HFFc6 (cell line): Measurements from ENCODE around the gene RIT2. TPM values are rescaled to one million over a fixed set of nuclear protein-coding genes. Genes with fewer than 3 reads are reported as not detected.

Source experiments
- DNase-seq: peaks from one replicate; pipeline ENCODE4 v3.0.0-alpha.2; 2018
- H3K27ac Mint-ChIP-seq: 2 replicates; pipeline ENCODE4 v1.8.0; 2020; ENCODE audit warnings: mild to moderate bottlenecking, mixed read lengths
- H3K27me3 Mint-ChIP-seq: 2 replicates; pipeline ENCODE4 v1.8.0; 2021; ENCODE audit warnings: mild to moderate bottlenecking, moderate library complexity, mixed read lengths; ENCODE audit not compliant: insufficient read depth
- H3K36me3 Mint-ChIP-seq: 2 replicates; pipeline ENCODE4 v1.8.0; 2021; ENCODE audit warnings: low read depth, mixed read lengths
- H3K4me1 Mint-ChIP-seq: 2 replicates; pipeline ENCODE4 v1.8.0; 2020; ENCODE audit warnings: low read depth, mixed read lengths
- H3K4me3 Mint-ChIP-seq: 2 replicates; pipeline ENCODE4 v1.8.0; 2020; ENCODE audit warnings: mild to moderate bottlenecking, moderate library complexity, mixed read lengths
- H3K9me3 Mint-ChIP-seq: 2 replicates; pipeline ENCODE4 v1.8.0; 2020; ENCODE audit warnings: mild to moderate bottlenecking, mixed read lengths
- CTCF ChIP-seq: fragments of 200-600 bp; sonication (generic); IDR thresholded peaks from 2 replicates; pipeline ENCODE4 v1.5.0; 2021; ENCODE audit warnings: antibody characterized with exemption, mild to moderate bottlenecking
- total RNA-seq, 6 experiments: library from RNA; stranded (reverse); fragmentation: NEBNext Ultra II Directional; extraction: Animal tissue kit (Norgen Biotek cat#: 25700); gene quantifications; 2 replicates in 1 of 6; 3 replicates in 5 of 6; pipeline ENCODE4 v1.2.3, GENCODE V29; 2021

RIT2 gene
- total RNA-seq, 6 experiments from 2014 or later: not detected

- no peak for DNase-seq
- Mint-ChIP-seq H3K4me1 (no peaks in the 10 kb centered on the region), H3K27me3 (no peaks in the 10 kb centered on the region), H3K27ac (no peak overlapping the region), H3K4me3 (no peak overlapping the region), H3K9me3 (peaks cover 39% of the 10 kb centered on the region), H3K36me3 (no peaks in the 10 kb centered on the region)
- no peak for TF ChIP-seq CTCF
Measured at GRCh38 chr18:43022874-43023273, 92.6 kb downstream of the RIT2 start.

GRCh38 chr18:43017622-43018021 lies 97.9 kb downstream of the RIT2 start:
- peaks cover 32% of the 10 kb centered on the region for H3K9me3 Mint-ChIP-seq
- H3K27ac Mint-ChIP-seq: no peak overlapping the region
- no peak for DNase-seq
- no peak for TF ChIP-seq CTCF
- H3K4me1 Mint-ChIP-seq: no peaks in the 10 kb centered on the region
- H3K36me3 Mint-ChIP-seq: no peaks in the 10 kb centered on the region
- no peaks in the 10 kb centered on the region for H3K27me3 Mint-ChIP-seq
- no peak overlapping the region for H3K4me3 Mint-ChIP-seq

- H3K27me3 Mint-ChIP-seq: no peaks in the 10 kb centered on the region
- peaks cover 17% of the 10 kb centered on the region for H3K9me3 Mint-ChIP-seq
- no peak for TF ChIP-seq CTCF
- no peaks in the 10 kb centered on the region for H3K4me1 Mint-ChIP-seq
- H3K27ac Mint-ChIP-seq: no peak overlapping the region
- DNase-seq: no peak
- H3K36me3 Mint-ChIP-seq: no peaks in the 10 kb centered on the region
- no peak overlapping the region for H3K4me3 Mint-ChIP-seq
Measured at GRCh38 chr18:43013486-43013885, 102.0 kb downstream of the RIT2 start.

- DNase-seq: no peak
- H3K27ac Mint-ChIP-seq: no peak overlapping the region
- no peak overlapping the region for H3K4me3 Mint-ChIP-seq
- H3K36me3 Mint-ChIP-seq: no peaks in the 10 kb centered on the region
- no peaks in the 10 kb centered on the region for H3K4me1 Mint-ChIP-seq
- peaks cover 17% of the 10 kb centered on the region for H3K9me3 Mint-ChIP-seq
- no peak for TF ChIP-seq CTCF
- no peaks in the 10 kb centered on the region for H3K27me3 Mint-ChIP-seq
Measured at GRCh38 chr18:43012951-43013350, 102.5 kb downstream of the RIT2 start.

- DNase-seq: no peak
- H3K9me3 Mint-ChIP-seq: peaks cover 17% of the 10 kb centered on the region
- H3K36me3 Mint-ChIP-seq: no peaks in the 10 kb centered on the region
- H3K4me3 Mint-ChIP-seq: no peak overlapping the region
- H3K27ac Mint-ChIP-seq: no peak overlapping the region
- H3K4me1 Mint-ChIP-seq: no peaks in the 10 kb centered on the region
- no peak for TF ChIP-seq CTCF
- no peaks in the 10 kb centered on the region for H3K27me3 Mint-ChIP-seq
Measured at GRCh38 chr18:43010611-43011010, 104.9 kb downstream of the RIT2 start.

- no peak for DNase-seq
- H3K9me3 Mint-ChIP-seq: peaks cover 17% of the 10 kb centered on the region
- H3K36me3 Mint-ChIP-seq: no peaks in the 10 kb centered on the region
- H3K4me1 Mint-ChIP-seq: no peaks in the 10 kb centered on the region
- TF ChIP-seq CTCF: no peak
- H3K4me3 Mint-ChIP-seq: no peak overlapping the region
- H3K27me3 Mint-ChIP-seq: no peaks in the 10 kb centered on the region
- no peak overlapping the region for H3K27ac Mint-ChIP-seq
Measured at GRCh38 chr18:43009674-43010073, 105.8 kb downstream of the RIT2 start.
